ENCODE measurements around the gene CFAP74. TPM values are rescaled to one million over a fixed set of nuclear protein-coding genes. Genes with fewer than 3 reads are reported as not detected.

Gene CFAP74
- total and polyA plus RNA-seq, 3 donors from 2014 or later = 16.4 to 25.5 (median 24.9) TPM

DNA sequence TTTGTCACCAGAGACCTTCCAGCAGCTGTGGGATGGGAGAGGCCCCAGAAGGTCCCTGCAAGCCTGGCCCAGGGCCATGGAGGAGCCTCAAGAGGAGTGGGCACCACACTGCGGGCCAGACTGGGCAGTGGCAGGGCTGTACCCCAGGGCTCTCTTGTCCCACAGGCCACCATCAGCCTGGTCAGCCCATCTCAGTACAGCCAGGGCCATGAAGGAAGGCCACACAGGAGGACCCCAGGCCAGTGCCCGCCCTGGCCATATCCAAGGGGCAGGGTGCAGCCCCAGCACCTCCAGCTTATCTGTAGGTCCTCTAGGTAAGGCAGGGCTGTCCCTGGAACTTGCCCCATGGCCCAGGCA, 109.6 kb downstream of the CFAP74 start:
- H3K4me3 ChIP-seq = no peak overlapping the region
- H3K4me1 ChIP-seq = peaks cover 28% of the 10 kb centered on the region
- intact Hi-C loops (cut with DNase I; ENCODE audit: low total_unique reads) = no loop called here
- no peaks in the 10 kb centered on the region for H3K27me3 ChIP-seq
- H3K36me3 ChIP-seq (ENCODE audit: low read depth, missing control alignments) = no peaks in the 10 kb centered on the region
- no peak for TF ChIP-seq POLR2A (IDR thresholded peaks at IDR 0.05)
- TF ChIP-seq, protein P1, sequence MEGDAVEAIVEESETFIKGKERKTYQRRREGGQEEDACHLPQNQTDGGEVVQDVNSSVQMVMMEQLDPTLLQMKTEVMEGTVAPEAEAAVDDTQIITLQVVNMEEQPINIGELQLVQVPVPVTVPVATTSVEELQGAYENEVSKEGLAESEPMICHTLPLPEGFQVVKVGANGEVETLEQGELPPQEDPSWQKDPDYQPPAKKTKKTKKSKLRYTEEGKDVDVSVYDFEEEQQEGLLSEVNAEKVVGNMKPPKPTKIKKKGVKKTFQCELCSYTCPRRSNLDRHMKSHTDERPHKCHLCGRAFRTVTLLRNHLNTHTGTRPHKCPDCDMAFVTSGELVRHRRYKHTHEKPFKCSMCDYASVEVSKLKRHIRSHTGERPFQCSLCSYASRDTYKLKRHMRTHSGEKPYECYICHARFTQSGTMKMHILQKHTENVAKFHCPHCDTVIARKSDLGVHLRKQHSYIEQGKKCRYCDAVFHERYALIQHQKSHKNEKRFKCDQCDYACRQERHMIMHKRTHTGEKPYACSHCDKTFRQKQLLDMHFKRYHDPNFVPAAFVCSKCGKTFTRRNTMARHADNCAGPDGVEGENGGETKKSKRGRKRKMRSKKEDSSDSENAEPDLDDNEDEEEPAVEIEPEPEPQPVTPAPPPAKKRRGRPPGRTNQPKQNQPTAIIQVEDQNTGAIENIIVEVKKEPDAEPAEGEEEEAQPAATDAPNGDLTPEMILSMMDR (IDR thresholded peaks at IDR 0.05) = no peak
- no peaks in the 10 kb centered on the region for H3K9me3 ChIP-seq
- WGBS, 2 donors = 93% methylated on average over 2 of the region's 2 CpGs
- no peak for DNase-seq
- no peak overlapping the region for H3K27ac ChIP-seq

DNA sequence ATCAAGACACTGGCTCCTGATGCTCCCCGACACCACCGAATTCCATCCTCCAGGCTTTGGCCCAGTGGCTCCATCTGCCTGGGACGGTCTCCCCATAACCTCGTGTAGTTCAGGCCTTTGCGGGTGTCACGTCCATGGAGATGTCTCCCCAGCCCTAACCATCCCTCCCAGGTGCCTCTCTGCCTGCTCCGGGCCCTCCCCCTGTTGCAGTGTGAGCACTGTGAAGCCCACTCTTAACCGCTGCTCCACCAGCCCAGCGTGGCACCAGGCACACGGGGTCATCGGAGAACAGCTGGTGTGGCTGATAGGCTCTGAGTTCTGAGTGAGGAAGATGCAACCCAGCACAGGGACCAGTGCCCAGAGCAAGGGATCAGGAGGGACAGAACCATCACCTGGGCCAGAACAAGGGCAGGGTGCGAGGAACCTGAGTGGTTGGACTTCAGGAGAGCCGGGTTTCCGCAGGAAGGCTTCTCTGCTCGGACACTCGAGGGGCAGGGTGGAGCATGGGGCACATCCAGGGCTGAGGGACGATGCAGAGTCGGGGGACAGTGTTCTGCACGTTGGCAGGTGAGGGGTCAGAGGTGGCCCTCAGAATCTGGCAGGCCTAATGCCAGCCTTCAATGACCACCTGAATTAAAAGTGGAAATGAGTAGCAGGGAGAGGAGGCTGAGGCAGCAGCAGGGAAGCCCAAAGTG, 110.1 kb downstream of the CFAP74 start:
- intact Hi-C loops (cut with DNase I; ENCODE audit: low total_unique reads) = no loop called here
- WGBS, 2 donors = 87 to 90% methylated on average over 10 to 19 of the region's 19 CpGs

DNA sequence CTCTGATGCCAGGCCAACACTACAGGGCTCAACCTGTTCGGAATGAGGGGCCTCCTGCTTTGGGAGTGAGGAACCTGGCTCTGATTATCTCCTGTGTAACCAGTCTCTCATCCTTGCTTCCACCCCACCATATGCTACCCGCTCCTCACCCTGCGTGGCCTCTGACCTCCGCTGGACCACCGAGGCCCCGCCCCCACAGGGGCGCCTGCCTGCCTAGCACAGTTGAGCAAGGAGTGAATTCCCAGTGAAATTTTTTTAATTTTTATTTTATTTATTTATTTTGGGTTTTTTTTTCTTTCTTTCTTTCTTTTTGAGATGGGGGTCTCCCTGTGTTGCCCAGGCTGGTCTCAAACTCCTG, 110.8 kb downstream of the CFAP74 start:
- H3K4me1 ChIP-seq = peaks cover 40% of the 10 kb centered on the region
- intact Hi-C loops (cut with DNase I; ENCODE audit: low total_unique reads) = no loop called here
- H3K4me3 ChIP-seq = no peak overlapping the region
- no peak overlapping the region for H3K27ac ChIP-seq
- WGBS, 2 donors = 71 to 80% methylated on average over 7 of the region's 7 CpGs
- H3K9me3 ChIP-seq = no peaks in the 10 kb centered on the region
- H3K36me3 ChIP-seq (ENCODE audit: low read depth, missing control alignments) = no peaks in the 10 kb centered on the region
- H3K27me3 ChIP-seq = no peaks in the 10 kb centered on the region
- DNase-seq = no peak
- TF ChIP-seq POLR2A (IDR thresholded peaks at IDR 0.05) = no peak
- TF ChIP-seq, protein P1 (IDR thresholded peaks at IDR 0.05) = no peak

More for the DNA sequence above, 110.1 kb downstream of the CFAP74 start:
- DNase-seq = no peak
- H3K4me3 ChIP-seq = no peak overlapping the region
- no peaks in the 10 kb centered on the region for H3K27me3 ChIP-seq
- H3K27ac ChIP-seq = no peak overlapping the region
- H3K4me1 ChIP-seq = peaks cover 33% of the 10 kb centered on the region
- H3K36me3 ChIP-seq (ENCODE audit: low read depth, missing control alignments) = no peaks in the 10 kb centered on the region
- H3K9me3 ChIP-seq = no peaks in the 10 kb centered on the region
- no peak for TF ChIP-seq POLR2A (IDR thresholded peaks at IDR 0.05)
- TF ChIP-seq, protein P1 (IDR thresholded peaks at IDR 0.05) = no peak

DNA sequence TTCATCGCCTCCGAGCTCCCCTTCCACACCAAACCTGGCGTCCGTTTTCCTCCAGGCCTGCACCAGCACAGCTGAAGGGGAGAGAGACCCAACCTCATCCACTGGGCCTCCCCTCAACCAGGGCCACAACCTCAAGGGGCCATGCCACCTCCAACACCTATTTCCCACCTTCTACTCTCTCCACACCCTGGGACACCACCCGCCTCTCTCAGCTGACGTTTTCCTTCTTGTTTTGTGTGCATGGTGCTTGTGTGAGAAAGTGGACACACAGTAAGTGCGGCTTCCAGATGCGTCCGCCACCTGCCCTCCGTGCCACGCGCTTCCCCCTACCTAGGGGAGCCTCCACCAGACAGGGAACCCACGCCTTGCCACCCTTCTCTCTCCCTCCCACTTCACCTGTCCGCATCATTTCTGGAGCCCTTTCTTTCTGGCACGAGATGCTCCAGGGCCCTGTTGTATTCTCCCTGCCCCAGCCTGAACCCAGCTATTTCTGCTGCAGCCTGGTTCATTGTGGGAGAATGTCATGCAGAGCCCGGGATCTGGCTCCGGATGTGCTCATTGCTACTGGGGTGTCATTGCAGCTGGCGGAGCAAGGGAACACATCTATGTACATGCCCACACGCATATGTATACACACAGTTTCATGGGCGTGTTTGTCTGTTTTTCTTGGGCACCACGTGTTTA, 111.4 kb downstream of the CFAP74 start:
- DNase-seq = no peak
- peak overlapping the region; percentile 91 to 96 for H3K27ac ChIP-seq
- no peaks in the 10 kb centered on the region for H3K27me3 ChIP-seq
- no peaks in the 10 kb centered on the region for H3K36me3 ChIP-seq (ENCODE audit: low read depth, missing control alignments)
- no peak for TF ChIP-seq POLR2A (IDR thresholded peaks at IDR 0.05)
- TF ChIP-seq, protein P1 (IDR thresholded peaks at IDR 0.05) = no peak
- H3K9me3 ChIP-seq = no peaks in the 10 kb centered on the region
- intact Hi-C loops (cut with DNase I; ENCODE audit: low total_unique reads) = no loop called here
- WGBS, 2 donors = 42 to 68% methylated on average over 21 of the region's 21 CpGs
- H3K4me3 ChIP-seq = peak overlapping the region; percentile 86
- peaks cover 45% of the 10 kb centered on the region for H3K4me1 ChIP-seq

Data from testis (tissue), 3 donors.